AG04450 (cell line): Measurements from ENCODE around the gene MTG2. TPM values are rescaled to one million over a fixed set of nuclear protein-coding genes. Genes with fewer than 3 reads are reported as not detected.

Experiments used
- CTCF ChIA-PET: fragments of 300-600, 350-600 bp; formaldehyde crosslinking; extraction: SDS; loops from one replicate; lab custom pipeline; 2022; ENCODE audit warnings: antibody characterized with exemption, inconsistent platforms; lab: Charles Lee
- POLR2A ChIA-PET: fragments of 350-600 bp; formaldehyde crosslinking; extraction: SDS; loops from one replicate; lab custom pipeline; 2021; ENCODE audit warnings: antibody characterized with exemption, inconsistent platforms; lab: Yijun Ruan, JAX
- DNase-seq: peaks from one replicate; pipeline ENCODE4 v3.0.0-alpha.2; 2011; ENCODE audit warnings: low read depth, low spot score
- H3K27ac ChIP-seq: one replicate; pipeline ENCODE4 v1.5.1; 2012; ENCODE audit warnings: low read depth, low read length, control low read depth
- H3K27me3 ChIP-seq: one replicate; pipeline ENCODE4 v1.6.0; 2012; ENCODE audit warnings: low read length; ENCODE audit not compliant: control insufficient read depth, insufficient read depth
- H3K4me3 ChIP-seq: 2 replicates; pipeline ENCODE4 v1.5.1; 2011; ENCODE audit warnings: mild to moderate bottlenecking, low read depth, low read length, control low read depth
- H3K9me3 ChIP-seq: 2 replicates; pipeline ENCODE4 v1.5.1; 2012; ENCODE audit warnings: low read length; ENCODE audit not compliant: control insufficient read depth, insufficient read depth
- CTCF ChIP-seq: IDR thresholded peaks from 2 replicates; pipeline ENCODE4 v1.5.1; 2011; ENCODE audit warnings: low read depth, low read length, control low read depth, inconsistent platforms
- polyA plus RNA-seq: library from polyadenylated mRNA; depleted of rRNA; stranded (reverse); fragments of >200 nt; gene quantifications from 2 replicates; pipeline ENCODE4 v1.2.3, GENCODE V29; 2011

Gene MTG2
- polyA plus RNA-seq, 1 experiment = 15.6 TPM

- ChIA-PET POLR2A (no interaction called here), CTCF (interaction anchor here (1.3 kb wide), 1 partner anchor 26 kb away, joined by 4 read pairs; no protein-coding TSS in a partner anchor)
- H3K4me3 ChIP-seq = no peak overlapping the region
- H3K27me3 ChIP-seq = no peaks in the 10 kb centered on the region
- no peaks in the 10 kb centered on the region; the same call in 1 of the 2 replicates for H3K9me3 ChIP-seq
- no peak overlapping the region for H3K27ac ChIP-seq
- TF ChIP-seq CTCF = no peak
- no peak for DNase-seq
Measured at GRCh38 chr20:62197801-62198200, 15.0 kb downstream of the MTG2 start.

- DNase-seq = no peak
- no peaks in the 10 kb centered on the region for H3K27me3 ChIP-seq
- H3K27ac ChIP-seq = no peak overlapping the region
- H3K4me3 ChIP-seq = no peak overlapping the region
- TF ChIP-seq CTCF = no peak
- ChIA-PET CTCF (no interaction called here), POLR2A (no interaction called here)
- no peaks in the 10 kb centered on the region; the same call in 1 of the 2 replicates for H3K9me3 ChIP-seq
Measured at GRCh38 chr20:62198496-62198895, 15.7 kb downstream of the MTG2 start.

GRCh38 chr20:62198931-62199330 is 16.1 kb downstream of the MTG2 start:
- no peak for DNase-seq
- H3K9me3 ChIP-seq = no peaks in the 10 kb centered on the region; the same call in 1 of the 2 replicates
- H3K27ac ChIP-seq = no peak overlapping the region
- ChIA-PET CTCF (no interaction called here), POLR2A (no interaction called here)
- TF ChIP-seq CTCF = no peak
- H3K27me3 ChIP-seq = no peaks in the 10 kb centered on the region
- no peak overlapping the region for H3K4me3 ChIP-seq

- Histone ChIP-seq H3K27ac (no peak overlapping the region), H3K4me3 (no peak overlapping the region), H3K9me3 (no peaks in the 10 kb centered on the region; the same call in 1 of the 2 replicates), H3K27me3 (no peaks in the 10 kb centered on the region)
- POLR2A ChIA-PET = interaction anchor here (0.9 kb wide), 1 partner anchor 11 kb away, joined by 3 read pairs; no protein-coding TSS in a partner anchor
- CTCF ChIA-PET = no interaction called here
- no peak for TF ChIP-seq CTCF
- DNase-seq = no peak
Measured at GRCh38 chr20:62200491-62201172, 17.8 kb downstream of the MTG2 start.
